OCI-LY1 (cell line): ENCODE measurements around the gene TP53TG5.

Experiments used
- H2AFZ ChIP-seq: fragments of 200-600 bp; sonication (generic), shearing (Covaris generic); 2 replicates; pipeline ENCODE4 v1.6.0; 2014; ENCODE audit warnings: antibody characterized with exemption, mild to moderate bottlenecking, low read length
- H3F3A ChIP-seq: fragments of 200-600 bp; sonication (generic), shearing (Covaris generic); 2 replicates; pipeline ENCODE4 v1.6.0; 2014; ENCODE audit warnings: mild to moderate bottlenecking, antibody characterized with exemption, low read length, moderate library complexity; ENCODE audit not compliant: insufficient read depth
- H3K27ac ChIP-seq: fragments of 200-600 bp; sonication (generic); 2 replicates; pipeline ENCODE4 v1.5.1; 2014; ENCODE audit warnings: low read length, mixed run types, mild to moderate bottlenecking, low read depth; ENCODE audit not compliant: poor library complexity, severe bottlenecking
- H3K27me3 ChIP-seq: fragments of 200-600 bp; sonication (generic); 2 replicates; pipeline ENCODE4 v1.6.0; 2014; ENCODE audit warnings: antibody characterized with exemption, mild to moderate bottlenecking, low read length, moderate library complexity; ENCODE audit not compliant: insufficient read depth
- H3K36me3 ChIP-seq: fragments of 200-600 bp; sonication (generic); 2 replicates; pipeline ENCODE4 v1.6.1; 2014; ENCODE audit warnings: mild to moderate bottlenecking, antibody characterized with exemption, low read length, moderate library complexity, mixed read lengths; ENCODE audit not compliant: insufficient read depth
- H3K4me1 ChIP-seq: fragments of 200-600 bp; sonication (generic); 2 replicates; pipeline ENCODE4 v1.5.1; 2014; ENCODE audit warnings: mild to moderate bottlenecking, low read length, moderate library complexity; ENCODE audit not compliant: insufficient read depth, severe bottlenecking
- H3K4me2 ChIP-seq: fragments of 200-600 bp; sonication (generic), shearing (Covaris generic); 2 replicates; pipeline ENCODE4 v1.6.1; 2014; ENCODE audit warnings: low read length
- H3K4me3 ChIP-seq: fragments of 200-600 bp; sonication (generic); 2 replicates; pipeline ENCODE4 v1.5.1; 2014; ENCODE audit warnings: low read length, low read depth, mild to moderate bottlenecking, mixed read lengths; ENCODE audit not compliant: poor library complexity, severe bottlenecking
- H3K79me2 ChIP-seq: fragments of 200-600 bp; shearing (Covaris generic); 2 replicates; pipeline ENCODE4 v1.6.1; 2016; ENCODE audit warnings: mixed run types, low read length, mixed read lengths; ENCODE audit not compliant: insufficient read depth
- H3K9ac ChIP-seq: fragments of 200-600 bp; sonication (generic), shearing (Covaris generic); 2 replicates; pipeline ENCODE4 v1.6.1; 2014; ENCODE audit warnings: mild to moderate bottlenecking, low read length, mixed read lengths
- H3K9me2 ChIP-seq: fragments of 200-600 bp; sonication (generic), shearing (Covaris generic); 2 replicates; pipeline ENCODE4 v1.6.1; 2014; ENCODE audit warnings: low read depth, mild to moderate bottlenecking, low read length, mixed read lengths
- H3K9me3 ChIP-seq: fragments of 200-600 bp; shearing (Covaris generic); 2 replicates; pipeline ENCODE4 v1.6.1; 2014; ENCODE audit warnings: low read length, mixed read lengths
- H4K20me1 ChIP-seq: fragments of 200-600 bp; sonication (generic), shearing (Covaris generic); 2 replicates; pipeline ENCODE4 v1.6.0; 2016; ENCODE audit warnings: mild to moderate bottlenecking, low read length; ENCODE audit not compliant: insufficient read depth
- CTCF ChIP-seq: fragments of 200-600 bp; sonication (generic), shearing (Covaris generic); IDR thresholded peaks from 2 replicates; pipeline ENCODE4 v1.5.1; 2017; ENCODE audit warnings: mild to moderate bottlenecking, antibody characterized with exemption, low read length, moderate library complexity, mixed read lengths
- EZH2 ChIP-seq: fragments of 200-600 bp; sonication (generic), shearing (Covaris generic); IDR thresholded peaks from 2 replicates; pipeline ENCODE4 v1.8.0; 2017; ENCODE audit warnings: borderline replicate concordance, mixed run types, mild to moderate bottlenecking, antibody characterized with exemption, low read length, moderate library complexity, mixed read lengths

Gene TP53TG5

DNA sequence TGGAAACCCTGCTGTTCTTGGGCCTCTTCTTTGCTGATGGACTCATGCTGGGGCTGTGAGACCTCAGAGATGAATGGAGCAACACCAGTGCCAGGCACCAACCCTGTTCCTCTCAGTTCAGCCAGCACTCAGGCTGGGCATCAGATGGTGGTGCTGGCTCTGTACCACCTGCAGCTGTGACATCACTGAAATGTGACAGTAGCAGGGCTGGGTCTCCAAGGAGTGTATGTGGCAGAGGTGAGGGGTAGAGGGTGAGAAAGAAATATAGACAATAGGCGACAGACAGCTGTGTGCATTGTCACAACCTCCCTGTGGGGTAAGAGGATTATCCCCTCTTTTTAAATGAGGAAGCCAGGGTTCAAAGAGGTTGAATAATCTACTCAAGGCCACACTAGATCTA, at the start of gene TP53TG5:
Gene TP53TG5, minus strand, starts transcription at position 135 of the 400 bp plus-strand sequence. Its CDS starts 89 bp downstream, at position 46.
- Histone ChIP-seq H3K27me3 (no peaks in the 10 kb centered on the region), H2AFZ (no peak within 1 kb of the TSS), H3K4me3 (no peak within 1 kb of the TSS), H3K9me2 (no peaks in the 10 kb centered on the region), H3F3A (no peaks in the 10 kb centered on the region), H3K9me3 (no peaks in the 10 kb centered on the region), H3K4me2 (no peak within 1 kb of the TSS), H3K9ac (no peak within 1 kb of the TSS), H3K27ac (no peak within 1 kb of the TSS), H4K20me1 (no peaks in the 10 kb centered on the region), H3K79me2 (no peaks in the 10 kb centered on the region), H3K36me3 (no peaks in the 10 kb centered on the region), H3K4me1 (peaks cover 6% of the 10 kb centered on the region)
- TF ChIP-seq EZH2 (no peak), CTCF (no peak)

GRCh38 chr20:45427236-45428149, 49.4 kb upstream of the TP53TG5 start:
- Histone ChIP-seq H3K9ac (no peak overlapping the region), H3K4me3 (no peak overlapping the region), H3K4me2 (no peak overlapping the region), H3K27ac (no peak overlapping the region), H3K27me3 (no peaks in the 10 kb centered on the region), H3K4me1 (peaks cover 12% of the 10 kb centered on the region), H4K20me1 (no peaks in the 10 kb centered on the region), H3K36me3 (peaks cover 37% of the 10 kb centered on the region), H3K9me2 (no peaks in the 10 kb centered on the region), H3K9me3 (no peaks in the 10 kb centered on the region), H3F3A (no peaks in the 10 kb centered on the region), H3K79me2 (no peaks in the 10 kb centered on the region), H2AFZ (no peak overlapping the region)
- TF ChIP-seq EZH2 (no peak), CTCF (no peak)

- TF ChIP-seq EZH2, result no peak
- TF ChIP-seq CTCF, result no peak
- Histone ChIP-seq H3K9ac (no peak overlapping the region), H3K27ac (no peak overlapping the region)
These were observed 48.3 kb upstream of the TP53TG5 start for GRCh38 chr20:45426320-45427016.

More at GRCh38 chr20:45426320-45427016, 48.3 kb upstream of the TP53TG5 start:
- peaks cover 45% of the 10 kb centered on the region for H3K36me3 ChIP-seq
- H3K4me3 ChIP-seq, result no peak overlapping the region
- no peak overlapping the region for H2AFZ ChIP-seq
- H3K9me2 ChIP-seq, result no peaks in the 10 kb centered on the region
- no peaks in the 10 kb centered on the region for H3K79me2 ChIP-seq
- H3F3A ChIP-seq, result no peaks in the 10 kb centered on the region
- H3K9me3 ChIP-seq, result no peaks in the 10 kb centered on the region
- H3K4me1 ChIP-seq, result peaks cover 1% of the 10 kb centered on the region
- no peak overlapping the region for H3K4me2 ChIP-seq
- no peaks in the 10 kb centered on the region for H4K20me1 ChIP-seq
- H3K27me3 ChIP-seq, result no peaks in the 10 kb centered on the region
